Body of pancreas (tissue), 4 donors: ENCODE results near the gene OR2B3. TPM values are rescaled to one million over a fixed set of nuclear protein-coding genes. Genes with fewer than 3 reads are reported as not detected.
A peak's percentile ranks its signal among the peaks of the same experiment; 100 is the strongest.

ENCODE experiments used
- ATAC-seq: fragments of 150-250 bp; one replicate; pipeline ENCODE4 v1.9.1; 2016
- DNase-seq, 4 donors: peaks; one replicate each; pipeline ENCODE4 v3.0.0-alpha.2; 2019
- H3K27ac ChIP-seq, 4 donors: fragments of 200-600 bp; sonication (generic); 1 replicate in 3 of 4; 2 replicates in 1 of 4; pipeline versions ENCODE4 v1.5.1 to v1.6.1; 2016 to 2019; ENCODE audit warnings: mild to moderate bottlenecking in 1 of 4, mixed read lengths in 1 of 4, moderate library complexity in 1 of 4
- H3K27me3 ChIP-seq, 2 donors: fragments of 200-600 bp; sonication (generic); one replicate each; pipeline ENCODE4 v1.6.0; 2016; ENCODE audit warnings: mild to moderate bottlenecking in 1 of 2
- H3K36me3 ChIP-seq, 2 donors: fragments of 200-600 bp; sonication (generic); replicated peaks in 1 of 2; 2 replicates each; pipeline ENCODE4 v1.5.1; 2016; ENCODE audit warnings: low read depth in 2 of 2; ENCODE audit not compliant: insufficient read depth in 1 of 2
- H3K4me1 ChIP-seq: fragments of 200-600 bp; sonication (generic); one replicate; pipeline ENCODE4 v1.6.0; 2016
- H3K4me3 ChIP-seq, 2 donors: fragments of 200-600 bp; sonication (generic); 1 replicate in 1 of 2; 2 replicates in 1 of 2; pipeline ENCODE4 v1.5.1; 2016 to 2019
- H3K9me3 ChIP-seq, 3 donors: fragments of 200-600 bp; sonication (generic); 1 replicate in 2 of 3; 2 replicates in 1 of 3; pipeline ENCODE4 v1.5.1; 2016
- CTCF ChIP-seq, 7 experiments: fragments of 450-650 bp in 4 of 7; fragments of 200-600 bp in 3 of 7; sonication (generic) in 3 of 7; IDR thresholded peaks; one replicate each; pipeline ENCODE4 v1.5.1; 2016 to 2019; ENCODE audit warnings: antibody characterized with exemption in 7 of 7
- POLR2A ChIP-seq, 3 donors: fragments of 450-650 bp; IDR thresholded peaks; one replicate each; pipeline ENCODE4 v1.6.1; 2016; ENCODE audit warnings: antibody characterized with exemption in 3 of 3, mild to moderate bottlenecking in 2 of 3
- WGBS, 2 donors: methylation state at CpG; one replicate each; pipeline ENCODE4 v1.1.5; 2017; 5-methylcytosine and 5-hydroxymethylcytosine counted together
- intact Hi-C: fragments of 100-400 bp; cut with DNase I; formaldehyde crosslinking; loops from one replicate; pipeline ENCODE4 v1.15.1; 2023
- total RNA-seq, 2 donors: library from RNA; depleted of rRNA; stranded (reverse); fragments of >200 nt; gene quantifications; one replicate each; pipeline ENCODE4 v1.1.0, GENCODE V29; 2016

OR2B3 gene
- total RNA-seq, 2 donors from 2014 or later = not detected

GRCh38 chr6:29082457-29082856, 4.7 kb downstream of the OR2B3 start:
- DNase-seq (no peak), ATAC-seq (no peak)
- no peak for TF ChIP-seq POLR2A (IDR thresholded peaks at IDR 0.05)
- no peak for TF ChIP-seq CTCF (IDR thresholded peaks at IDR 0.05)
- Histone ChIP-seq H3K27ac (no peak overlapping the region), H3K9me3 (no peaks in the 10 kb centered on the region), H3K4me3 (no peak overlapping the region), H3K36me3 (no peaks in the 10 kb centered on the region), H3K27me3 (no peaks in the 10 kb centered on the region), H3K4me1 (no peaks in the 10 kb centered on the region)
- intact Hi-C loops = no loop called here
- WGBS, 2 donors = 81 to 88% methylated on average over 15 of the region's 15 CpGs

- TF ChIP-seq CTCF (IDR thresholded peaks at IDR 0.05) = no peak
- no peak for TF ChIP-seq POLR2A (IDR thresholded peaks at IDR 0.05)
- Histone ChIP-seq H3K27ac (no peak overlapping the region), H3K27me3 (no peaks in the 10 kb centered on the region), H3K9me3 (no peaks in the 10 kb centered on the region), H3K4me1 (no peaks in the 10 kb centered on the region), H3K4me3 (no peak overlapping the region), H3K36me3 (no peaks in the 10 kb centered on the region)
- DNase-seq = no peak
- ATAC-seq = no peak
- intact Hi-C loops = no loop called here
Measured at GRCh38 chr6:29081312-29081711, 5.8 kb downstream of the OR2B3 start.

- TF ChIP-seq CTCF (IDR thresholded peaks at IDR 0.05) = no peak
- TF ChIP-seq POLR2A (IDR thresholded peaks at IDR 0.05) = no peak
- no peak for ATAC-seq
- Histone ChIP-seq H3K27me3 (no peaks in the 10 kb centered on the region), H3K9me3 (no peaks in the 10 kb centered on the region), H3K4me1 (no peaks in the 10 kb centered on the region), H3K36me3 (no peaks in the 10 kb centered on the region), H3K4me3 (no peak overlapping the region), H3K27ac (no peak overlapping the region)
- 56 to 64% methylated on average over 1 of the region's 1 CpG for WGBS, 2 donors
- DNase-seq = no peak
- intact Hi-C loops = no loop called here
Measured at GRCh38 chr6:29079203-29079602, 7.9 kb downstream of the OR2B3 start.

- TF ChIP-seq POLR2A (IDR thresholded peaks at IDR 0.05) (no peak), CTCF (IDR thresholded peaks at IDR 0.05) (peak in 6 of 7 experiments; percentile 15 to 51 (median 44))
- no peaks in the 10 kb centered on the region for H3K27me3 ChIP-seq
- no peak overlapping the region for H3K4me3 ChIP-seq
- ATAC-seq (peak; percentile 47), DNase-seq (peak in 3 of 4 donors; percentile 9 to 17 (median 12))
- no peaks in the 10 kb centered on the region for H3K9me3 ChIP-seq
- H3K4me1 ChIP-seq = no peaks in the 10 kb centered on the region
- H3K36me3 ChIP-seq = no peaks in the 10 kb centered on the region
- whole genome bisulfite sequencing, 2 donors = 26 to 33% methylated on average over 9 of the region's 9 CpGs
- intact Hi-C loops = no loop called here
- H3K27ac ChIP-seq = no peak overlapping the region
Measured at GRCh38 chr6:29071831-29072723, 15.0 kb downstream of the OR2B3 start.

- no peak for ATAC-seq
- no peak for DNase-seq
- Histone ChIP-seq H3K27ac (no peak overlapping the region), H3K27me3 (no peaks in the 10 kb centered on the region), H3K4me3 (no peak overlapping the region), H3K4me1 (no peaks in the 10 kb centered on the region), H3K36me3 (no peaks in the 10 kb centered on the region), H3K9me3 (no peaks in the 10 kb centered on the region)
- 64 to 66% methylated on average over 3 of the region's 3 CpGs for WGBS, 2 donors
- intact Hi-C loops = no loop called here
- TF ChIP-seq POLR2A (IDR thresholded peaks at IDR 0.05) (no peak), CTCF (IDR thresholded peaks at IDR 0.05) (no peak)
Measured at GRCh38 chr6:29051680-29052079, 35.4 kb downstream of the OR2B3 start.
